T-cell (primary cell): Measurements from ENCODE around the gene ADARB2. TPM values are rescaled to one million over a fixed set of nuclear protein-coding genes. Genes with fewer than 3 reads are reported as not detected.

Source experiments
- ATAC-seq, 4 experiments: fragments of 200-7000 bp in 3 of 4; fragments of 150-1000 bp in 1 of 4; cut with Tn5 transposase; replicated peaks in 1 of 4; 1 replicate in 3 of 4; 2 replicates in 1 of 4; pipeline ENCODE4 v1.10.0; 2021; ENCODE audit warnings: moderate library complexity in 3 of 4, mild to moderate bottlenecking in 2 of 4, moderate number of reproducible peaks in 1 of 4
- CTCF ChIA-PET, 2 donors: fragments of 300-600 bp; sonication (Branson Sonifier 250); formaldehyde crosslinking; loops; one replicate each; lab custom pipeline; 2022; ENCODE audit warnings: antibody characterized with exemption in 2 of 2; lab: Charles Lee
- POLR2A ChIA-PET, 2 donors: fragments of 300-600 bp; sonication (Branson Sonifier 250); formaldehyde crosslinking; loops; one replicate each; lab custom pipeline; 2022; ENCODE audit warnings: antibody characterized with exemption in 2 of 2; lab: Charles Lee
- DNase-seq, 35 experiments: peaks; one replicate each; pipeline versions ENCODE4 v3.0.0 to v3.0.0-alpha.2; 2013 to 2023
- H3K27ac ChIP-seq: one replicate; pipeline ENCODE4 v1.5.1; 2013; ENCODE audit warnings: low read length
- H3K27me3 ChIP-seq, 2 experiments: replicated peaks in 1 of 2; 1 replicate in 1 of 2; 2 replicates in 1 of 2; pipeline versions ENCODE4 v1.6.1 to v1.7.0; 2013; ENCODE audit warnings: low read length in 1 of 2, mixed read lengths in 1 of 2; ENCODE audit not compliant: control insufficient read depth in 2 of 2, insufficient read depth in 2 of 2; ENCODE audit errors: extremely low read depth in 1 of 2
- H3K36me3 ChIP-seq, 2 donors: 1 replicate in 1 of 2; 2 replicates in 1 of 2; pipeline versions ENCODE4 v1.6.1 to v1.7.0; 2013; ENCODE audit warnings: low read length in 1 of 2; ENCODE audit not compliant: control insufficient read depth in 2 of 2, insufficient read depth in 1 of 2; ENCODE audit errors: extremely low read depth in 1 of 2
- H3K4me1 ChIP-seq, 2 experiments: 1 replicate in 1 of 2; 2 replicates in 1 of 2; pipeline versions ENCODE4 v1.6.1 to v1.7.0; 2013; ENCODE audit warnings: low read length in 2 of 2, mixed read lengths in 1 of 2; ENCODE audit not compliant: insufficient read depth in 2 of 2, control insufficient read depth in 1 of 2; ENCODE audit errors: extremely low read depth in 1 of 2
- H3K4me3 ChIP-seq, 2 donors: 1 replicate in 1 of 2; 2 replicates in 1 of 2; pipeline versions ENCODE4 v1.5.1 to v1.7.0; 2013; ENCODE audit warnings: mild to moderate bottlenecking in 2 of 2, low read length in 1 of 2, moderate library complexity in 1 of 2; ENCODE audit not compliant: control insufficient read depth in 1 of 2; ENCODE audit errors: extremely low read depth in 1 of 2
- H3K9me3 ChIP-seq: 2 replicates; pipeline ENCODE4 v1.7.0; 2013
- H3K27ac Mint-ChIP-seq, 2 donors: one replicate each; pipeline ENCODE4 v1.8.0; 2020 to 2021; ENCODE audit warnings: mild to moderate bottlenecking in 2 of 2, mixed read lengths in 2 of 2
- H3K27me3 Mint-ChIP-seq, 2 donors: one replicate each; pipeline ENCODE4 v1.8.0; 2021 to 2022; ENCODE audit warnings: mixed read lengths in 2 of 2
- H3K36me3 Mint-ChIP-seq: one replicate; pipeline ENCODE4 v1.8.0; 2021; ENCODE audit warnings: mixed read lengths
- H3K4me1 Mint-ChIP-seq, 3 donors: one replicate each; pipeline ENCODE4 v1.8.0; 2020 to 2022; ENCODE audit warnings: mixed read lengths in 3 of 3, mild to moderate bottlenecking in 1 of 3
- H3K4me3 Mint-ChIP-seq, 3 donors: one replicate each; pipeline ENCODE4 v1.8.0; 2020 to 2022; ENCODE audit warnings: mild to moderate bottlenecking in 3 of 3, mixed read lengths in 3 of 3, moderate library complexity in 3 of 3
- H3K9me3 Mint-ChIP-seq, 3 donors: one replicate each; pipeline ENCODE4 v1.8.0; 2020 to 2022; ENCODE audit warnings: mixed read lengths in 3 of 3
- WGBS: methylation state at CpG from one replicate; pipeline ENCODE4 v1.1.5; 2013; ENCODE audit warnings: missing lambda C conversion rate; ENCODE audit not compliant: insufficient coverage; 5-methylcytosine and 5-hydroxymethylcytosine counted together
- total RNA-seq, 35 experiments: library from RNA in 6 of 35; stranded (reverse) in 6 of 35; fragments of 120-200 nt in 1 of 35; gene quantifications; one replicate each; pipeline versions ENCODE4 v1.2.1 to v1.2.4 and lab custom pipeline; 2013 to 2026

The ADARB2 gene
- total RNA-seq, 5 donors from 2014 or later (not counting 1 experiment from before 2014, with no cell fraction given) = 0.07 to 4.0 (median 0.41) TPM

- CTCF ChIA-PET = no interaction called here
- no peaks in the 10 kb centered on the region for H3K9me3 Mint-ChIP-seq
Measured at GRCh38 chr10:1376384-1376945, 360.9 kb downstream of the ADARB2 start.

GRCh38 chr10:1375346-1376170 is 361.8 kb downstream of the ADARB2 start:
- H3K9me3 Mint-ChIP-seq = no peaks in the 10 kb centered on the region
- ChIA-PET CTCF (no interaction called here), POLR2A (no interaction called here)
- no peak overlapping the region for H3K27ac Mint-ChIP-seq
- peaks cover 23 to 41% of the 10 kb centered on the region in 2 donors for H3K27me3 Mint-ChIP-seq
- Histone ChIP-seq H3K9me3 (no peaks in the 10 kb centered on the region), H3K27me3 (peaks cover 5 to 26% of the 10 kb centered on the region in 2 experiments), H3K27ac (no peak overlapping the region), H3K36me3 (no peaks in the 10 kb centered on the region), H3K4me1 (no peaks in the 10 kb centered on the region), H3K4me3 (no peak overlapping the region)
- H3K4me3 Mint-ChIP-seq = no peak overlapping the region
- ATAC-seq (no peak), DNase-seq (no peak)
- 87% methylated on average over 22 of the region's 27 CpGs for WGBS
- H3K4me1 Mint-ChIP-seq = no peaks in the 10 kb centered on the region
- no peaks in the 10 kb centered on the region for H3K36me3 Mint-ChIP-seq

More at GRCh38 chr10:1376384-1376945, 360.9 kb downstream of the ADARB2 start:
- no peak for DNase-seq
- no peak overlapping the region for H3K4me3 Mint-ChIP-seq
- peaks cover 27 to 48% of the 10 kb centered on the region in 2 donors for H3K27me3 Mint-ChIP-seq
- Histone ChIP-seq H3K27me3 (peaks cover 5 to 26% of the 10 kb centered on the region in 2 experiments), H3K36me3 (no peaks in the 10 kb centered on the region), H3K4me3 (no peak overlapping the region), H3K9me3 (no peaks in the 10 kb centered on the region), H3K27ac (no peak overlapping the region), H3K4me1 (no peaks in the 10 kb centered on the region)
- POLR2A ChIA-PET = no interaction called here
- WGBS = 81% methylated on average over 6 of the region's 11 CpGs
- H3K4me1 Mint-ChIP-seq = no peaks in the 10 kb centered on the region
- no peak for ATAC-seq
- no peaks in the 10 kb centered on the region for H3K36me3 Mint-ChIP-seq
- no peak overlapping the region for H3K27ac Mint-ChIP-seq

- no peak overlapping the region for H3K27ac ChIP-seq
- no peaks in the 10 kb centered on the region for H3K36me3 ChIP-seq
- no peak for DNase-seq
- CTCF ChIA-PET = no interaction called here
- H3K4me3 Mint-ChIP-seq = no peak overlapping the region
- no peaks in the 10 kb centered on the region for H3K4me1 ChIP-seq
- peaks cover 4 to 22% of the 10 kb centered on the region in 2 experiments for H3K27me3 ChIP-seq
- no peaks in the 10 kb centered on the region for H3K9me3 ChIP-seq
- no peak for ATAC-seq
- H3K4me1 Mint-ChIP-seq = no peaks in the 10 kb centered on the region
- no peak overlapping the region for H3K27ac Mint-ChIP-seq
- 88% methylated on average over 31 of the region's 37 CpGs for WGBS
- H3K27me3 Mint-ChIP-seq = peaks cover 30 to 39% of the 10 kb centered on the region in 2 donors
- H3K36me3 Mint-ChIP-seq = no peaks in the 10 kb centered on the region
- no peak overlapping the region for H3K4me3 ChIP-seq
- H3K9me3 Mint-ChIP-seq = no peaks in the 10 kb centered on the region
- POLR2A ChIA-PET = no interaction called here
Measured at GRCh38 chr10:1374511-1375345, 362.6 kb downstream of the ADARB2 start.

- Mint-ChIP-seq H3K27ac (no peak overlapping the region), H3K36me3 (no peaks in the 10 kb centered on the region), H3K4me3 (no peak overlapping the region), H3K27me3 (peaks cover 21 to 35% of the 10 kb centered on the region in 2 donors), H3K4me1 (no peaks in the 10 kb centered on the region), H3K9me3 (no peaks in the 10 kb centered on the region)
- peaks cover 0 to 27% of the 10 kb centered on the region in 2 experiments for H3K27me3 ChIP-seq
- WGBS = 93% methylated on average over 4 of the region's 7 CpGs
- DNase-seq (no peak), ATAC-seq (no peak)
- ChIA-PET CTCF (no interaction called here), POLR2A (no interaction called here)
- H3K9me3 ChIP-seq = no peaks in the 10 kb centered on the region
- H3K36me3 ChIP-seq = no peaks in the 10 kb centered on the region
- no peak overlapping the region for H3K4me3 ChIP-seq
- H3K27ac ChIP-seq = no peak overlapping the region
- peaks cover 0 to 2% of the 10 kb centered on the region in 2 experiments for H3K4me1 ChIP-seq
Measured at GRCh38 chr10:1373287-1373686, 364.0 kb downstream of the ADARB2 start.

GRCh38 chr10:1372212-1372611 is 365.1 kb downstream of the ADARB2 start:
- Mint-ChIP-seq H3K27ac (no peak overlapping the region), H3K4me3 (no peak overlapping the region), H3K36me3 (no peaks in the 10 kb centered on the region), H3K27me3 (peaks cover 18 to 27% of the 10 kb centered on the region in 2 donors), H3K9me3 (no peaks in the 10 kb centered on the region), H3K4me1 (no peaks in the 10 kb centered on the region)
- DNase-seq (no peak), ATAC-seq (no peak)
- CTCF ChIA-PET = no interaction called here
- Histone ChIP-seq H3K36me3 (no peaks in the 10 kb centered on the region), H3K4me3 (no peak overlapping the region), H3K27ac (no peak overlapping the region), H3K4me1 (peaks cover 0 to 2% of the 10 kb centered on the region in 2 experiments), H3K9me3 (no peaks in the 10 kb centered on the region), H3K27me3 (peaks cover 0 to 24% of the 10 kb centered on the region in 2 experiments)
- no CpG with 5 or more reads among the region's 4 CpGs for WGBS
- POLR2A ChIA-PET = no interaction called here

GRCh38 chr10:1370298-1370697 is 367.0 kb downstream of the ADARB2 start:
- ChIA-PET POLR2A (no interaction called here), CTCF (no interaction called here)
- peaks cover 0 to 2% of the 10 kb centered on the region in 2 experiments for H3K4me1 ChIP-seq
- ATAC-seq (no peak), DNase-seq (no peak)
- Mint-ChIP-seq H3K27ac (no peak overlapping the region), H3K36me3 (no peaks in the 10 kb centered on the region), H3K4me1 (no peaks in the 10 kb centered on the region), H3K27me3 (peaks cover 27% of the 10 kb centered on the region in 2 donors), H3K4me3 (no peak overlapping the region), H3K9me3 (no peaks in the 10 kb centered on the region)
- no CpG with 5 or more reads among the region's 1 CpG for WGBS
- H3K36me3 ChIP-seq = no peaks in the 10 kb centered on the region
- no peaks in the 10 kb centered on the region for H3K9me3 ChIP-seq
- H3K27me3 ChIP-seq = peaks cover 0 to 27% of the 10 kb centered on the region in 2 experiments
- H3K4me3 ChIP-seq = no peak overlapping the region
- H3K27ac ChIP-seq = no peak overlapping the region
